ENCODE data around the gene PLIN4.
"Not testable (repeated sequence)": the region's sequence is repeated elsewhere in the genome, so short reads cannot be mapped to it uniquely, and the experiment has no call there.

Gene PLIN4

DNA sequence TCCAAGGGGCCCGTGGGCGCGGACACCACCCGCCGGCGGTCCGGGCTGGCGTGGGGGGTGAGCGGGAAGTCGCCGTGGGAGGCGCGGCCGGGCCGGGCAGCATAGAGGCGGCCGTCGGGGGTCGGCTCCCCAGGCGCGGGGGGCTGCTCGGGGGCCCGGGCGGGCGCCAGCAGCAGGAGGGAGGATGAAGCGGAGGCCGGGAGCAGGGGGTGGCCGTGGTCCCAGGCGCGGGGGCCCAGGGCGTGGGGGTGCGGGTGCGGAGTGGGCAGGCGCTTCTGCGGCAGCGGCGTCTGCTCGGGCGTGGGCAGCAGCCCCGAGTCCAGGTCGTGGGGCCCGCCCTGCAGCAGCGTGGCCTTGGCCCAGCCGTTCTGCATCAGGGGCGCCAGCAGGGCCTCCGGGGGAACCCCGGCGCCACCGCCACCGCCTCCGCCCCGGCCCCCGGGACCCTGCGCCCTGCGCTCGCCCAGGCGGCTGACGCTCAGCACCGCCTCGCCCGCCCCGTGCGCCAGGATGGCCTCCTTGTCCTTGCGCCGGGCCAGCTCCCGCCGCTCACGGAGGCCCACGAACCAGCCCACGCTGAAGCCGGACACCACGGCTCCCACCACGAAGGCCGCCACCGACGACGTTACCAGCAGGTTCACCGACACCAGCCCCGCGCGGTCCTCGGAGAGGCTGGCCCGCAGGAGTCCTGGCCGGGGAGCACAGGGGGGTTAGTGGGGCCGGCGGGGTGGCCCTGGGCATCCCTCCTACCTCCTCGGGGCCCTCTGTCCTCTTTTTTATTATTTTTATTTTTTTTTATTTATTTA is 25.8 kb upstream of the PLIN4 start:
- no peak for DNase-seq (ENCODE audit: low read depth in 2 of 2)

DNA sequence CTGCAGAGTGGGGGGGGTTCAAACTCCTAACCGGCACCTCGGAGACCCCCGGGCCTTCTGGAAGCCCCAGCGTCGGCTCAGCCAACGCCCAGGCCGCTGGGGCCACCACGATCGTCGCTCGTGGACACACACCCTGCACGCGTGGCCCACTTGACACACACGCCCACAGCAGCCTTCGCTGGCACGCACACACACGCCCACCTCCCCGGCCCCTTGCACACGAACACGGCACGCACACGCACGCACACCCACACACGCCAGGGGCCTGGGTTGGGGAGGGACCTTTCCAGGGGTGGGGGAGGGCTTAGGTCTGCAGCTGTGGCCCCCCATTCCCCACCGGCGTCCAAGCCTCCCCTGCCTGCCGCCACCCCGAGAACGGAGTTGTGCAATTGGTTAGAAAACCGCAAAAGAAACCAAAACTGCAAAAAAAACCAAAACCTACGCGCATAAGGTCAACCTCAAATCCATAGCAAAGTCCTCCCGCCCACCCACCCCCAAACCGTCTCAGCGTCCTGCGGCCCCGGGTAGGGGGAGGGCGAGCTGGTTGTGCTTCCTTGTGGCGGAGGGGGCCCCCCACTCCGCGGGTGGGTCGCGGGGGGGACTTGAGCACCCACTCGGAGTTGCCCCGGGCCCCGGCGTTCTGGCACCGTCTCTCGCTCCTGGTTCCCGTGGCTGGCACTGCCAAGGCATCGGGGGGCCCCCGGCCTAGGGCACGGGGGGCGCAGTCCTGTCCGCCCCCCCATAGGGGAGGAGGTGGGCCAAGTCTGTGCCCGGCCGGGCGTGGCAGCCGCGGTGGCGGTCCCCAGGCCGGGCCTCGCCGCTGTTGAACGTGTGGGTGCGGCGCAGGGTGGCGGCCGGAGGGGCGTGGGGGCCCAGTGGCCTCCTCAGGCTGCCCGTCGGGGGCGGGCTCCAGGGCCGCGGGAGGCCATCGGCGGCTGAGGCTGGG is 24.9 kb upstream of the PLIN4 start:
- DNase-seq (ENCODE audit: low read depth in 2 of 2) = no peak

DNA sequence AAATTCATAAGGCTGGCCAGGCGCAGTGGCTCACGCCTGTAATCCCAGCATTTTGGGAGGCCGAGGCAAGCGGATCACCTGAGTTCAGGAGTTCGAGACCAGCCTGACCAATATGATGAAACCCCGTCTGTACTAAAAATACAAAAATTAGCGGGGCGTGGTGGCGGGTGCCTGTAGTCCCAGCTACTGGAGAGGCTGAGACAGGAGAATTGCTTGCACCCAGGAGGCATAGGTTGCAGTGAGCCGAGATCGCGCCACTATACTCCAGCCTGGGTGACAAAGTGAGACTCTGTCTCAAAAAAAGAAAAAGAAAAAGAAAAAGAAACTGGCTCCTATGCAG is 23.5 kb upstream of the PLIN4 start:
- not testable (repeated sequence) for DNase-seq (ENCODE audit: low read depth in 2 of 2)

DNA sequence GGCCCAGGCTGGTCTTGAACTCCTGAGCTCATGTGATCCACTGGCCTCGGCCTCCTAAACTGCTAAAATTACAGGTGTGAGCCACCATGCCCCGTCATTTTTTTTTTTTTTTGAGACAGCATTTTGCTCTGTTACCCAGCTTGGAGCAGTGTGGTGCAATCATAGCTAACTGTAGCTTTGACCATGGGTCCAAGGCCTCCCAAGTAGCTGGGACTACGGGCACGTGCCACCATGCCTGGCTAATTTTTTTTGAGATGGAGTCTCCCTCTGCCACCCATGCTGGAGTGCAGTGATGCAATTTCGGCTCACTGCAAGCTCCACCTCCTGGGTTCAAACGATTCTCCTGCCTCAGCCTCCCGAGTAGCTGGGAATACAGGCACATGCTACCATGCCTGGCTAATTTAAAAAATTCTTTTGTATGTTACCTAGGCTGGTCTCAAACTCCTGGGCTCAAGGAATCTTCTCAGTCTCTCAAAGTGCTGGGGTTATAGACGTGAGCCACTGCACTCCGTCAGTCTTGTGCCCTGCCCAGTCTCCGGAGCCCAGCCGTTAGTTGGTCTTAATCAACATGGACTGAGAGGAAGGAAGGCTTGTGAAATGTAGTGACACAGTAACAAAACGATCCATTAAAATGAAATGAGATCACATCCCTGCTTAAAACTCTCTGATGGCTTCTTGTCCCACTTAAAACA is 23.0 kb upstream of the PLIN4 start:
- no peak for DNase-seq (ENCODE audit: low read depth in 2 of 2)

DNA sequence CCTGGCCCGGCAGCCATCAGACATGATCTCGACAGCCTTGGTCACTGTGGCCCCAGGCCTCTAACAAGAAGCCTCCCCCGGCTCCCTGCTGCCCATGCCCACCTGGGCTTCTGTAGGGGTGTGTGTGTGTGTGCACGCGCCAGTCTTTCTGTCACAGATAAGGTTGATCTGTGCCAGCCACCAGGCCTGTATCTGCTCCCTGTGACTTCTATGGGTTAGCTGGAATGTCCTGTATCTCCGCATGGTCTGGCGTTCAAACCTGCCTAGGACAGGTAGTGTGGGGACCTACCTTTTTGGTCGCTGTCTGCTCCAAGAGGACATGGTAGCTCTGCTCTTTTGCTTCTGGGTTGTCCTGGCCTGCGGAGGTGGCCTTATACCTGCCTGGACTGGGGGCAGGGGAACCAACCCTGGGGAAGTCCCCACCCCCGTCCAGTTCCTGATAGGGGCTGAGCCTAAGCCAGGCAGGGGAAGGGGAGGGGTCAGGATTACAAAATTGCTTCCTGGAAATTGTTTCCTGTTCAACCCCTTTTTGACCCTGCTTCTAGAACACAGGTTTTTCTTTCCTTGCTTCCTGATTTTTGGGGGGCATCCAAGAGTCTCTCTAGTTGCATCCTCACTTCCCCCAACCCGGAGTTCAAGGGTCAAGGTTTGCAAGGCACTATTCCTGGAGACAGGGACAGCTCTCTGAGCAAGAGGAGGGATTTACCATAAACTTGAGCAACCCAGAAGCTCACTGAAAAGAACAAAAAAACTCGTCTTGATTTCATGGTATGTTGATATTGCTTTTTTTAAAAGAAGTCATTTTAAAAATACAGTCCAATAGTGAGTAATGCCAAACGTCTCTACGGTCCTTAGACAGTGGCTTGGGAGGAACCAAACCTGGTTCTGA is 21.7 kb upstream of the PLIN4 start, which contains the start of gene LRG1:
Gene LRG1 (minus strand): TSS at position 344 of the 889 bp plus-strand sequence. CDS start 23 bp downstream, at position 321.
- DNase-seq (ENCODE audit: low read depth in 2 of 2) = no peak

DNA sequence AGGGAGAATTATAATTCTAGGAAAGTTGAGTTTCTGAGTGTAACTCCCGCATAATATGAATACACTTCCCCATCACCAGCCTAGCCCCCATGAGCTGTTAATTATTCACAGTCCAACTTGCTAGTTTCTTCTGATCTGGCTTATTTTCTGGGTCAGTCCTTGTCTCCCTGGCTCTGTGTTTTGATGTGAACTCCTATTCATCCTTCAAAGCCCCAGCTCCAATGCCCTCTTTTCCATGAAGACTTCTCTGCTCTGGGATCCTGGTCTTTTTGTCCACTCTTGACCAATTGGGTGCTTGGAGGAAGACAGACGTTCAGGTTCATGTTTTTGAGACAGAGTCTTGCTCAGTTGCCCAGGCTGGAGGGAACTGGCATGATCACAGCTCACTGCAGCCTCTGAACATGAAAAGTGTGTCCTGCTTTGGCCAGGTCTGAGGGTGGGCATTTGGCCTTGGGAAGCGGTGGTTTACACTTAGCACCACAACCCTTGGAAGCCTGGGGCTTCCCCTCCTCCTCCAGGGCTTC is 20.9 kb upstream of the PLIN4 start:
- no peak for DNase-seq (ENCODE audit: low read depth in 2 of 2)

DNA sequence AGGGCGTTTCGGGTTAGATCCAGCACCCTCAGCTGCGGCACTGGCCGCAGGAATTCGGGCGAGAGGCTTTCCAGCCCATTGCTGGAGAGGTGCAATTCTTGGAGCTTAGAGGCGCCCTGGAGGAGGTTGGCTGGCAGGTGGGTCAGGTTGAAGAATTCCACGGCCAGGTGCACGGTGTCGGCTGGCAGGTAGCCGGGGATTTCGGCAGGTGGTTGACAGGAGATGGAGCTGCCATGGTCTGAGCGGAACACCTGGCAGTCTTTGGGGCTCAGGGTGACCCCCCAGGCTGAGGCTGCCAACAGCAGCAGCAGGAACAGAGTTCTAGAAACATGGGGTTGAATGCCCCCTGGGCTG is 20.3 kb upstream of the PLIN4 start:
- DNase-seq (ENCODE audit: low read depth in 2 of 2) = no peak

DNA sequence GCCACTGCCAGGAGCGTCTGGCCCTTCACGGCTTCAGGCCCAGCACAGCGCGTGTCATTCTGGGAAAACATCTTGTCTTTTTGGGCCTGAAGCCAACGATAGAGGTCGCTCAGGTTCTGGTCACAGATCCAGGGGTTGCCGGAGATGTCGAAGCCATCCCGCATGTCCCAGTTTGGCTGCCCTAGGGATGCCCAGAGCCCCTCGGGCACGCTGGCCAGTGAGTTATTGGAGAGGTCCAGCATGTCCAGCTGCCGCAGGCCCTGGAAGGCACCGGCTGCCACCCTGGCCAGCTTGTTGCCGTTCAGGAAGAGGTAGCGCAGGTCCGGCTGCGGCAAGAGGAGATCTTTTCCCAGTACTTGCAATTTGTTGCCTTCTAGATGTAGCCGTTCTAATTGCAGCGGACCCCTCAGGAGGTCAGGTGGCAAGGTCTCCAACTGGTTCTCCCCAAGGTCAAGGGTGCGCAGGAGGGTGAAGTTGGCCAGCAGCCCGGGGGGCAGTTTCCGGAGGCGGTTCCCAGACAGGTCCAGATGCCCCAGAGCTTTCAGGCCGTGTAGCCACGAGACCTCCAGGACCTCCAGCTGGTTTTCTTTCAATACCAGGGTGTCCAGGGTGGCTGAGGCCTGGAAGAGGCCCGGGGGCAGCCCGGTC is 19.8 kb upstream of the PLIN4 start:
- no peak for DNase-seq (ENCODE audit: low read depth in 2 of 2)

DNA sequence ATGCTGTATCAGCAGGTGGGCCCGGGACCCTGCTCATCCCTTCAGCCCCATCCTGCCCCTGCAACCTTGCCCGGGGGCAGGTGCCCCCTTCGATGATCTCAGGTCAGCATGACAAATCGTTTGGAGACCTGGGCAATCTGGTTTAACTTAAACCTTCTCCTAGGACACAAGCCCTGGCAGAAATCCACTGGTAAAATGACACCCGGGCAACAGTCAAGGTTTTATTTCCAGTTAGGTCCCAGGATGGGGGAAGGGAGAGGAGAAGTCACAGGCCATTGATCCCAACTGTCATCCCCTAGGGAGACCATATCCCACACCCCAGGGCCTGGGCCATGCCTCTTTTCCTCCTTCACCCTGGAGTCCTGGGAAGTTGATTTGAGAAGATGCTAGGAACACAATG is 18.5 kb upstream of the PLIN4 start:
- DNase-seq (ENCODE audit: low read depth in 2 of 2) = no peak

DNA sequence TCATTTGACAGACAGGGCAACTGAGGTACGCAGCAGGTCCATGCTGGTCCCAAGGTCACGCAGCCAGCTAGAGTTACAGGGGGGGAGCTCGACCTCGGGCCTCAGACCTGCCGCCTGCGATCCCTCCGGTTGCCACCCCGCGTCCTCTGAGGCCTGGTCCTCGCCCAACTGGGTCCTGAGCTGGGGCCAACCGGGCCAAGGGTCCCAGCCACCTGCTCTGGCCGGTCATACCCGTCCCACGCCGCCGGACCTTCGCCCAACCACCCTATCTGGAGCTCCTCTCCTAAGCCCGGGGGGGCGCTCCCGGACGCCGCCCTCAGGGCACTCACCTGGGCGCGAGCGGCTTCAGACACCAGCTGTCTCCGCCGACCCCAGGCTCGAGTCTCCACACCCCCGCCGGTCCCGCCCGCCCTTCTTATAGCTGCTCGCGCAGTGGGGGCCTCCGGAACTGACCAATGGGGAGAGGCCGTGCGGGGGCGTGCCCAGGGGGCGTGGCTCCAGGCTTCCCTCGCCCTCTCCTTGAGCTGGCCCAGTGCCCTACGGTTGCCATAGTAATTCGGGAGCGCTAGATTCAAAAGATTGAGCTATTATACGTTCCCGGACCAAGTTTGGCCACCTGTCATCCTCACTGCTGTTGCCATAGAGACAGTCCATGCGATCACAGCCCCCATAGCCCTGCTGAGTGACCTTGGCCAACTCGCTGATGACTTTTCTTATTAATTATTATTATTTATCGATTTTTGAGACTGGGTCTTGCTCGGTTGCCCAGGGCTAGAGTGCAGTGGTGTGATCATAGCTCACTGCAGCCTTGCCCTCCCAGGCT is 16.8 kb upstream of the PLIN4 start, which contains the start of gene PLIN5:
Gene PLIN5 (minus strand): TSS at position 389 of the 823 bp plus-strand sequence. CDS start 1,150 bp downstream, outside the sequence.
- DNase-seq (ENCODE audit: low read depth in 2 of 2) = peak in 1 of 2 donors; percentile 23

DNA sequence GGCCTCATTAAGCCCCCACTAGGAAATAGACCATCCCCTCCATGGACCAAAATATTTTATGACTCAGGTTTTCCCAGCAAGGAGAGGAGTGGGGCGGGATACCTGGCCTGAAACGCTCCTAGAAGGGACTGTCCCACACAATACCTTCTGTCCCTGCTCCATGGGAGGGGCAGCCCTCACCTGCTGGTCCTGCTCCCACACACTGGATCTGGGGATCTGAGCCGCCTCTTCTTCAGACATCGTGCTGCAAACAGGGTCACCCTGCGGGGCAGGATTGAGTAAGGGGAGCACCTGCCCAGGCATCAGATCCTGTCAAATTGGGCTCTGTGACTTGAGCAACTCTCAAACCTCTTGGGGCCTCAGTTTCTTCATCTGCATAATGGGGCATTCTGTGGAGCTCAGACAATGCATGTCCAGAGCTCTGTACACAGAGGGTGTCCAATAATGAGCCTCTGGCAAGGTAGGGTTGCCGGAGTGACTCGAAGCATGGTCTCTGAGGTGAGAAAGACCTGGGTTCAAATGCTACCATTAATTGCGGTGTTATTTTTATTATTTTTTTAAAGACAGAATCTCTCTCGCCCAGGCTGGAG is 15.6 kb upstream of the PLIN4 start:
- DNase-seq (ENCODE audit: low read depth in 2 of 2) = no peak

DNA sequence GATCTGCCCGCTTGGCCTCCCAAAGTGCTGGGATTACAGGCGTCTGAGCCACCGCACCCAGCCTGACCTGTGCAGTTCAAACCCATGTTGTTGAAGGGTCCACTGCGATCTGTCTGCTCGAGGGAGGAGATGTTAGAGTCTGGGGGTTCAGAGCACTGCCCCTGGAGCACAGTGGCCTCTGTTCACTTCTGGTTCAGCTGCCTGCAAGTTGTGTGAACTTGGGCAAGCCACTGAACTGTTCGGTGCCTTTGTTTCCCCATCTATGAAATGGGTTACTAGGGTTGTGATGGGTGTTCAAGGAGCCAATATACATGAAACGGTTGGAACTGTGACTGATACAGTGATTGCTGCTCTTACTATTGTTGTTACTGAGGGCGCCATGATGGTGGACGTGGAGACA is 15.0 kb upstream of the PLIN4 start:
- DNase-seq (ENCODE audit: low read depth in 2 of 2) = no peak

DNA sequence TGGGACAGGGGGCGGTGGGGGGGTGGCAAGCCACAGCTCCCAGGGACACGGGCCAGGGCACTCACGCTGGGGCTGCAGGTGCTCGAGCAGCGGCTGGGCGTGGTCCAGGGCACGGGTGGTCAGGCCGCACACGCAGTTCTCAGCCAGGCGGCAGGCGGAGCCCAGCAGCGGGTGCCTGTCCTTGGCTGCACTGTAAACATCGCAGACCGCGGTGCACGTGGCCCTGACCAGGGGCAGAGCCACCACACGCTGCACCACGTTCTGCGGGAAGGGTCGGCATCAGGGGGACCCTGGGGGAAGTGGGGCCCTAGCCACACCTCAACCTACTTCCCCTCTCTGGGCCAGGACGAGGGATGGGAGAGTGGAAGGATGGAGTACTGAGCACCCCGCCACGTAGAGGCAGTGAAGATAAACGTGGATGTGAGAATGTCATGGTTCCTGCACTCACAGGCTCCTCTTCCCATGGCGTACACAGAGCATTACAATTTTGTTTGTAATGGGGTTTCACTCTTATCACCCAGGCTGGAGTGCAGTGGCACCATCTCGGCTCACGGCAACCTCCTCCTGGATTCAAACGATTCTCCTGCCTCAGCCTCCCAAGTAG is 13.4 kb upstream of the PLIN4 start:
- DNase-seq (ENCODE audit: low read depth in 2 of 2) = no peak

DNA sequence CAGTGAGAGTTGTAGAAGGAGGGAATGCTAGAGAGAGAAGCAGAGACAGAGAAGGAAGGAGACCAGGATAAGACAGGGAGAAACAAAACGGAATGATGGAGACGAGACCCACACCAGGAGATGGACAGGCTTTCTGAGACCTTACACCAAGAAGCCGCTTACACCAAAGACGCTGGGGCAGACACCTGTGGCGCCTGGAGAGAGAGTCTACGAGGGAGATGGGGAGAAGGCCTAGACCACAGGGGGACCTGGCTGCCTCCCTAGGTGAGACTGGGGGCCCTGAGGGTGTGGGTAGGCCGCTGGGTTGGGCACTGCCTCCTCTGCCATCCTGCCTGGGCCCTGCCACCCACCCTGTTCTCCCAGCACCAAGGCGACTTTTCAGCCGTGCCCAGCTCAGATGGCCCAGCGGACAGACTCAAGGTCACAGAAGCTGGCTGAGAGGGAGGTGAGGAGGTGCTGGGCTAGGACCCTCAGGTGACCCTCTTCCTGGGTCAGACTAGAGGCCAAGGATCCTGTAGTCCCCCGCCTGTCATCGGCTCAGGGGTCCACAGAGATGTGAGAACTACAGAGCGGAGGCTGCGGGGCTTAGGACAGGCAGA is 11.7 kb upstream of the PLIN4 start:
- no peak for DNase-seq (ENCODE audit: low read depth in 2 of 2)

DNA sequence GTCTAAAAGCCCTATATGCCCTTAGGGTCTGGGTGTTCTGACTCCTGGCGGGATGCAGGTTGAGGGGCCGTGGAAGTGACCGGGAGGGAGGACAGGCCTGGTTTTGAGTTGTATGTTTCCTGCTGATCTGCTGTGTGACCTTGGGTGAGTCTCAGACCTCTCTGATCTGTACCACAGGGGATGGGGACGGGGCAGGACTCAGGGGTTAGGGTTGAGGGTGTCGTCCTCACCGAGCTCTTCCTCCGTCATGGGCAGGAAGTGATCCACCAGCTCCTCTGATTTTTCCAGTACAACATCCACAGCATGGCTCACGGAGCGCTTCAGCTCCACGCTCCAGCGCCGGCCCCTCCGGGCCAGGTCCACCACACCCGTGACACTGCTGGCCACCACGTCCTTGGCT is 10.6 kb upstream of the PLIN4 start:
- no peak for DNase-seq (ENCODE audit: low read depth in 2 of 2)

DNA sequence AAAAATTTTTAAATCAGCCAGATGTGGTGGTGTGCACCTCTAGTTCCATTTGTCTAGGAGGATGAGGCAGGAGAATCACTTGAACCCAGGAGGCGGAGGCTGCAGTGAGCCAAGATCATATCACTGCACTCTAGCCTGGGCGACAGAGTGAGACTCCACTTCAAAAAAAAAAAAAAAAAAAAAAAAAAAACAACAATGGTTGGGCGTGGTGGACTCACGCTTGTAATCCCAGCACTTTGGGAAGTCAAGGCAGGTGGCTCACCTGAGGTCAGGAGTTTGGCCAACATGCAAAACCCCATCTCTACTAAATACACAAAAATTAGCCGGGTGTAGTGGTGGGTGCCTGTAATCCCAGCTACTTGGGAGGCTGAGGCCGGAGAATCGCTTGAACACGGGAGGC is 9.1 kb upstream of the PLIN4 start:
- DNase-seq (ENCODE audit: low read depth in 2 of 2) = not testable (repeated sequence)

DNA sequence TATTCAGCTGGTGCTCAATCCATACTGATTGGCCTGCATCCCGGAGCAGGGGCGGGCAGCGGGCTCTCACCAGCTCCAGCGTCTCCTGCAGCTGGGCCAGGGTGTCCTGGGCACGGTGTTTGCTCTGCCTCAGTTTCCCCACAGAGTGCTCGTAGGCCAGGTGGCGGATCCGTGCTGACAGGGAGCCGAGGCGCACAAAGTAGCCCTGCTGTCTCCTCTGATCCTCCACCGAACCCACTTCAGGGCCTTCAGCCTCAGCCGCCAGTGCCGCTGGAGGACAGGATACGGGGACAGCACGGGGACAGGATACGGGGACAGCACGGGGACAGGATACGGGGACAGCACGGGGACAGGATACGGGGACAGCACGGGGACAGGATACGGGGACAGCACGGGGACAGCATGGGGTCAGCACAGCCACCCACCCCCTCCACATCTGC is 7.3 kb upstream of the PLIN4 start:
- DNase-seq (ENCODE audit: low read depth in 2 of 2) = no peak

All from stimulated activated CD4-positive, alpha-beta T cell treated with anti-CD3 and anti-CD28 coated beads, Interleukin-15, amount 100 ng/mL, for 48 hours (primary cell).